ENCODE data around the gene MCUB. TPM values are rescaled to one million over a fixed set of nuclear protein-coding genes. Genes with fewer than 3 reads are reported as not detected.
A peak's percentile ranks its signal among the peaks of the same experiment; 100 is the strongest.
"Not testable (repeated sequence)": the region's sequence is repeated elsewhere in the genome, so short reads cannot be mapped to it uniquely, and the experiment has no call there.

The MCUB gene
- total RNA-seq, 2 donors from 2014 or later: 2.9 to 58.3 TPM

DNA sequence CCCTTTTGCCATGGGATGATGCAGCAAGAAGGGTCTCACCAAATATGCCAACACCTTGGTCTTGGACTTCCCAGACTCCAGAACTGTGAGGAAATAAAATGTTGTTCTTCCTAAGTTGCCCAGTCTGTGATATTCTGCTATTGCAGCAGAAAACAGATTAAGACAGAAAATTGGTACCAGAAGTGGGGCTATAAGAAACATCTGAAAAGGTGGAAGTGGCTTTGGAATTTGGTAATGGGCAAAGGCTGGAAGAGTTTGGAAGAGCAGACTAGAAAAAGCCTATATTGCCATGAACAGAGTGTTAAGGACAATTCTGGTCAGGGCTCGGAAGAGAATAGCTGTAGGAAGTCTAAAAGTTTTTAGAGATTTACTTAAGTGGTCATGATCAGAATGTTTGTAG, 115.8 kb downstream of the MCUB start:
- H3K36me3 ChIP-seq (replicated peaks in 1 of 2; ENCODE audit: insufficient read depth in 1 of 2, low read depth in 2 of 2): no peaks in the 10 kb centered on the region
- TF ChIP-seq POLR2A (IDR thresholded peaks at IDR 0.05): no peak
- TF ChIP-seq, protein P1, sequence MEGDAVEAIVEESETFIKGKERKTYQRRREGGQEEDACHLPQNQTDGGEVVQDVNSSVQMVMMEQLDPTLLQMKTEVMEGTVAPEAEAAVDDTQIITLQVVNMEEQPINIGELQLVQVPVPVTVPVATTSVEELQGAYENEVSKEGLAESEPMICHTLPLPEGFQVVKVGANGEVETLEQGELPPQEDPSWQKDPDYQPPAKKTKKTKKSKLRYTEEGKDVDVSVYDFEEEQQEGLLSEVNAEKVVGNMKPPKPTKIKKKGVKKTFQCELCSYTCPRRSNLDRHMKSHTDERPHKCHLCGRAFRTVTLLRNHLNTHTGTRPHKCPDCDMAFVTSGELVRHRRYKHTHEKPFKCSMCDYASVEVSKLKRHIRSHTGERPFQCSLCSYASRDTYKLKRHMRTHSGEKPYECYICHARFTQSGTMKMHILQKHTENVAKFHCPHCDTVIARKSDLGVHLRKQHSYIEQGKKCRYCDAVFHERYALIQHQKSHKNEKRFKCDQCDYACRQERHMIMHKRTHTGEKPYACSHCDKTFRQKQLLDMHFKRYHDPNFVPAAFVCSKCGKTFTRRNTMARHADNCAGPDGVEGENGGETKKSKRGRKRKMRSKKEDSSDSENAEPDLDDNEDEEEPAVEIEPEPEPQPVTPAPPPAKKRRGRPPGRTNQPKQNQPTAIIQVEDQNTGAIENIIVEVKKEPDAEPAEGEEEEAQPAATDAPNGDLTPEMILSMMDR (IDR thresholded peaks at IDR 0.05): no peak
- H3K9me3 ChIP-seq: no peaks in the 10 kb centered on the region
- H3K27me3 ChIP-seq: no peaks in the 10 kb centered on the region
- H3K4me1 ChIP-seq: no peaks in the 10 kb centered on the region
- 82 to 93% methylated on average over 1 of the region's 1 CpG for WGBS, 2 donors
- intact Hi-C loops (cut with DNase I): no loop called here
- no peak overlapping the region for H3K4me3 ChIP-seq
- no peak overlapping the region for H3K27ac ChIP-seq
- DNase-seq (no peak), ATAC-seq (no peak)

DNA sequence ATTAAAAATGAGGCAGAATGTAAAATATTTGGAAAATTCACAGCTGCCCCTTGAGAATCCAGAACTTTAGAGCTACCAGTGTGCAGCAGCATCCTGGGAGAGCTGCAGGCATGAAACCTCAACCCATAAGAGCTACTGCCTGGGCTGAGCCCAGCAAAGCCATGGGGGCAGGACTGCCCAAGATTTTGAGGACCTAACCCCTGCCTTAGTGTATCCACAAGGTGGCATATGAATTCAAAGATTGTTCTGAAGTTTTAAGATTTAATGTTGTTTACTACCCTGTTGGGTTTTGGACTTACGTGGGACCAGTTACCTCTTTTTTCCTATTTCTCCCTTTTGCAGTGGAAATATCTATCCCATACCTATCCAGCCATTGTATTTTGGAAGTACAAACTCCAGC, 116.8 kb downstream of the MCUB start:
- H3K27ac ChIP-seq: no peak overlapping the region
- H3K4me3 ChIP-seq: no peak overlapping the region
- no peaks in the 10 kb centered on the region for H3K9me3 ChIP-seq
- no peaks in the 10 kb centered on the region for H3K4me1 ChIP-seq
- intact Hi-C loops (cut with DNase I): no loop called here
- 84 to 88% methylated on average over 1 of the region's 1 CpG for WGBS, 2 donors
- DNase-seq (no peak), ATAC-seq (no peak)
- TF ChIP-seq, protein P1 (IDR thresholded peaks at IDR 0.05): peak in 2 of 7 experiments; percentile 20 to 32
- TF ChIP-seq POLR2A (IDR thresholded peaks at IDR 0.05): no peak
- H3K36me3 ChIP-seq (replicated peaks in 1 of 2; ENCODE audit: insufficient read depth in 1 of 2, low read depth in 2 of 2): no peaks in the 10 kb centered on the region
- no peaks in the 10 kb centered on the region for H3K27me3 ChIP-seq

DNA sequence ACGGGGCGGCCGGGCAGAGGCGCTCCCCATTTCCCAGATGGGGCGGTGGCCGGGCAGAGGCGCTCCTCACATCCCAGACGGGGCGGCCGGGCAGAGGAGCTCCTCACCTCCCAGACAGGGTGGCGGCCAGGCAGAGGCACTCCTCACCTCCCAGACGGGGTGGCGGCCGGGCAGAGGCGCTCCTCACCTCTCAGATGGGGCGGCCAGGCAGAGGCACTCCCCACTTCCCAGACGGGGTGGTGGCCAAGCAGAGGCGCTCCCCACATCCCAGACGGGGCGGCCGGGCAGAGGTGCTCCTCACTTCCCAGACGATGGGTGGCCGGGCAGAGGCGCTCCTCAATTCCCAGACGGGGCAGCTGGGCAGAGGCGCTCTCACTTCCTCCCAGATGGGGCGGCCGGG, 118.4 kb downstream of the MCUB start:
- H3K27me3 ChIP-seq; ATAC-seq; H3K9me3 ChIP-seq; DNase-seq; H3K27ac ChIP-seq; H3K36me3 ChIP-seq (replicated peaks in 1 of 2; ENCODE audit: insufficient read depth in 1 of 2, low read depth in 2 of 2); intact Hi-C loops (cut with DNase I); H3K4me1 ChIP-seq; H3K4me3 ChIP-seq: not testable (repeated sequence)
- 91 to 100% methylated on average over 2 to 25 of the region's 28 CpGs for WGBS, 2 donors

DNA sequence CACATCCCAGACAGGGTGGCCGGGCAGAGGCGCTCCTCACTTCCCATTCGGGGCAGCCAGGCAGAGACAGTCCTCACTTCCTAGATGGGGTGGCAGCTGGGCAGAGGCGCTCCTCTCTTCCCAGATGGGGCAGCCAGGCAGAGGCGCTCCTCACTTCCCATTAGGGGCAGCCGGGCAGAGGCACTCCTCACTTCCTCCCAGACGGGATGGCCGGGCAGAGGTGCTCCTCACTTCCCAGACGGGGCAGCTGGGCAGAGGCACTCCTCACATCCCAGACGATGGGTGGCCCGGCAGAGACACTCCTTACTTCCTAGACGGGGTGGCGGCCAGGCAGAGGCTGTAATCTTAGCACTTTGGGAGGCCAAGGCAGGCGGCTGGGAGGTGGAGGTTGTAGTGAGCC, 118.9 kb downstream of the MCUB start:
- H3K4me3 ChIP-seq; H3K27ac ChIP-seq; H3K27me3 ChIP-seq; ATAC-seq; H3K9me3 ChIP-seq; DNase-seq; H3K4me1 ChIP-seq; intact Hi-C loops (cut with DNase I); H3K36me3 ChIP-seq (replicated peaks in 1 of 2; ENCODE audit: insufficient read depth in 1 of 2, low read depth in 2 of 2): not testable (repeated sequence)
- 94 to 98% methylated on average over 8 to 11 of the region's 14 CpGs for WGBS, 2 donors

DNA sequence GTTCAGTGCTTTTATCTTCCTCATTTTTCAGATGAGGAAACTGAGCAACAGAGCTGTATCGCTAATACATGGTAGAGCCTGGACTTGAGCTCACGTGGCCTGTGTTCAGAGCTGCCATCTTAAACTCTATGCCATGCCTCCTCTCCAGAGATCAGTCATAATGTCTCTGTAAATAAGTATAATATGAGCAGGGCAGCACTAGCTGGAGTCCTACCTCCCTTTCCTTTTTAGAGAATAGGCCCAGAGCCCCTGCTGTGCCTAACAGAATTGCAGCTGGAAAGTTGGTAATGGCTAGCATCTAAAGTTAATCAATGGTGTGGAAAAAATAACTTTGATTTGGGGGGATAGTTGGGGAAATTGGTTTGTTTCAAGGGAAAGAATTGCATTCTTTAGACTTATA, 122.8 kb downstream of the MCUB start:
- WGBS, 2 donors: 92 to 96% methylated on average over 2 of the region's 2 CpGs
- no peak for TF ChIP-seq POLR2A (IDR thresholded peaks at IDR 0.05)
- TF ChIP-seq, protein P1 (IDR thresholded peaks at IDR 0.05): no peak

DNA sequence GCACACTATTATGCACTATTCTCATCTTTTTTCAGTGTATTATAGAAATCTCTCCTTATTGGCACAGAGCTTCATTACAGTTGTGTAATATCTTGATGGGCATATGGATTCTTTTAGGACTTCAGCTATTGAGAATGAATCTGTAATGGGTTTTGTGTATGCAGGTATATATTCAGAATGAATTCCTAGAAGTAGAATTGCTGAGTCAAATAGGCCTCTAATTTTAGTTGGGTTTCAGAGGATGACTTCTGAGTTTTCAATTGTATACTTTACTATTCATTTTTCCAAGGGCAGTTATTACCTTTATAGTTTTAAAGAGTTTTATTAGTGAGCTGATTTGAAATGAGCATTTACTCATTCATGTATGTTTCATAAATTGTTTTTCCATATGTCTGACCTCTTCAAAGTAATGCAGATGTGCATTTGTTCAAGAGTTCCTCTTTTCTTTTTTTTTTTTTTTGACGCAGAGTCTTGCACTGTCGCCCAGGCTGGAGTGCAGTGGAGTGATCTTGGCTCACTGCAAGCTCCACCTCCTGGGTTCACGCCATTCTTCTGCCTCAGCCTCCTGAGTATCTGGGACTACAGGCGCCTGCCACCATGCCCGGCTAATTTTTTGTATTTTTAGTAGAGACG, 123.7 kb downstream of the MCUB start:
- no peaks in the 10 kb centered on the region for H3K36me3 ChIP-seq (replicated peaks in 1 of 2; ENCODE audit: insufficient read depth in 1 of 2, low read depth in 2 of 2)
- WGBS, 2 donors: 89 to 99% methylated on average over 5 to 6 of the region's 6 CpGs
- no peaks in the 10 kb centered on the region for H3K9me3 ChIP-seq
- DNase-seq (no peak), ATAC-seq (no peak)
- intact Hi-C loops (cut with DNase I): no loop called here
- no peak overlapping the region for H3K4me3 ChIP-seq
- H3K4me1 ChIP-seq: no peaks in the 10 kb centered on the region
- TF ChIP-seq, protein P1 (IDR thresholded peaks at IDR 0.05): no peak
- TF ChIP-seq POLR2A (IDR thresholded peaks at IDR 0.05): no peak
- H3K27me3 ChIP-seq: no peaks in the 10 kb centered on the region
- no peak overlapping the region for H3K27ac ChIP-seq

More for the DNA sequence above, 122.8 kb downstream of the MCUB start:
- no peak for ATAC-seq
- Histone ChIP-seq H3K4me3 (no peak overlapping the region), H3K4me1 (no peaks in the 10 kb centered on the region), H3K9me3 (no peaks in the 10 kb centered on the region), H3K27ac (no peak overlapping the region), H3K27me3 (no peaks in the 10 kb centered on the region), H3K36me3 (replicated peaks in 1 of 2; ENCODE audit: insufficient read depth in 1 of 2, low read depth in 2 of 2) (no peaks in the 10 kb centered on the region)
- DNase-seq: no peak
- intact Hi-C loops (cut with DNase I): no loop called here
